Measurements from ENCODE around the gene DYNLRB1. TPM values are rescaled to one million over a fixed set of nuclear protein-coding genes. Genes with fewer than 3 reads are reported as not detected.
"Not testable (repeated sequence)": the region's sequence is repeated elsewhere in the genome, so short reads cannot be mapped to it uniquely, and the experiment has no call there.

The DYNLRB1 gene
- total RNA-seq, 6 donors from 2014 or later: 77.5 to 156 (median 122) TPM

- Histone ChIP-seq H3K36me3 (peaks cover 0 to 19% (median 3%) of the 10 kb centered on the region in 4 donors), H3K27ac (peak overlapping the region; percentile 89 to 98 (median 96)), H3K27me3 (no peaks in the 10 kb centered on the region), H3K4me3 (peak overlapping the region; percentile 60 to 77 (median 63)), H3K9me3 (no peaks in the 10 kb centered on the region), H3K4me1 (peaks cover 15 to 48% (median 24%) of the 10 kb centered on the region in 4 donors)
- WGBS, 2 donors: 0 to 1% methylated on average over 3 of the region's 3 CpGs
- DNase-seq (no peak), ATAC-seq (ENCODE audit: low FRiP score in 2 of 2) (no peak)
- TF ChIP-seq POLR2AphosphoS5 (IDR thresholded peaks at IDR 0.05): no peak
- TF ChIP-seq EP300 (IDR thresholded peaks at IDR 0.05): no peak
- no peak for TF ChIP-seq CTCF (IDR thresholded peaks at IDR 0.05)
Measured at GRCh38 chr20:34517114-34517505, 888 bp downstream of the DYNLRB1 start.

- H3K27me3 ChIP-seq; H3K4me3 ChIP-seq; DNase-seq; ATAC-seq (ENCODE audit: low FRiP score in 2 of 2); H3K9me3 ChIP-seq; H3K27ac ChIP-seq: not testable (repeated sequence)
- Histone ChIP-seq H3K36me3 (peaks cover 0 to 25% (median 3%) of the 10 kb centered on the region in 4 donors), H3K4me1 (peaks cover 23 to 54% (median 27%) of the 10 kb centered on the region in 4 donors)
- WGBS, 2 donors: 93 to 98% methylated on average over 7 of the region's 7 CpGs
Measured at GRCh38 chr20:34518863-34519262, 2.6 kb downstream of the DYNLRB1 start.

- not testable (repeated sequence) for H3K4me3 ChIP-seq; H3K27ac ChIP-seq; H3K9me3 ChIP-seq; H3K27me3 ChIP-seq; ATAC-seq (ENCODE audit: low FRiP score in 2 of 2); DNase-seq
- Histone ChIP-seq H3K4me1 (peaks cover 21 to 54% (median 30%) of the 10 kb centered on the region in 4 donors), H3K36me3 (peaks cover 0 to 26% (median 3%) of the 10 kb centered on the region in 4 donors)
- WGBS, 2 donors: 91 to 95% methylated on average over 10 of the region's 10 CpGs
Measured at GRCh38 chr20:34519841-34520240, 3.6 kb downstream of the DYNLRB1 start.

GRCh38 chr20:34522969-34523871, 7.0 kb downstream of the DYNLRB1 start:
- TF ChIP-seq POLR2AphosphoS5 (IDR thresholded peaks at IDR 0.05) (no peak), CTCF (IDR thresholded peaks at IDR 0.05) (peak in 4 of 6 experiments; percentile 21 to 59 (median 45))
- no peak for ATAC-seq (ENCODE audit: low FRiP score in 2 of 2)
- peaks cover 10 to 44% (median 15%) of the 10 kb centered on the region in 4 donors for H3K36me3 ChIP-seq
- DNase-seq: peak in 1 of 2 donors; percentile 40
- peaks cover 23 to 59% (median 44%) of the 10 kb centered on the region in 4 donors for H3K4me1 ChIP-seq
- H3K9me3 ChIP-seq: no peaks in the 10 kb centered on the region
- H3K4me3 ChIP-seq: no peak overlapping the region
- no peaks in the 10 kb centered on the region for H3K27me3 ChIP-seq
- WGBS, 2 donors: 56 to 64% methylated on average over 17 of the region's 17 CpGs
- peak overlapping the region; percentile 2 to 63 (median 42) for H3K27ac ChIP-seq

- no peak overlapping the region for H3K4me3 ChIP-seq
- no peaks in the 10 kb centered on the region for H3K27me3 ChIP-seq
- TF ChIP-seq POLR2AphosphoS5 (IDR thresholded peaks at IDR 0.05) (no peak), EP300 (IDR thresholded peaks at IDR 0.05) (no peak), CTCF (IDR thresholded peaks at IDR 0.05) (no peak), POLR2A (IDR thresholded peaks at IDR 0.05) (no peak)
- WGBS, 2 donors: 91 to 94% methylated on average over 11 of the region's 11 CpGs
- no peak for ATAC-seq (ENCODE audit: low FRiP score in 2 of 2)
- peaks cover 10 to 50% (median 25%) of the 10 kb centered on the region in 4 donors for H3K36me3 ChIP-seq
- no peaks in the 10 kb centered on the region for H3K9me3 ChIP-seq
- H3K27ac ChIP-seq: peak overlapping the region in 3 of 4 donors; percentile 64 to 78 (median 68)
- H3K4me1 ChIP-seq: peaks cover 34 to 60% (median 50%) of the 10 kb centered on the region in 4 donors
- DNase-seq: no peak
Measured at GRCh38 chr20:34524426-34524825, 8.2 kb downstream of the DYNLRB1 start.
